Measurements from ENCODE around the gene JAG1.
A peak's percentile ranks its signal among the peaks of the same experiment; 100 is the strongest.

The JAG1 gene

GRCh38 chr20:10667560-10668167 is 6.1 kb downstream of the JAG1 start:
- peaks cover 0 to 72% (median 65%) of the 10 kb centered on the region in 4 donors for H3K4me1 ChIP-seq
- no peak for DNase-seq

DNA sequence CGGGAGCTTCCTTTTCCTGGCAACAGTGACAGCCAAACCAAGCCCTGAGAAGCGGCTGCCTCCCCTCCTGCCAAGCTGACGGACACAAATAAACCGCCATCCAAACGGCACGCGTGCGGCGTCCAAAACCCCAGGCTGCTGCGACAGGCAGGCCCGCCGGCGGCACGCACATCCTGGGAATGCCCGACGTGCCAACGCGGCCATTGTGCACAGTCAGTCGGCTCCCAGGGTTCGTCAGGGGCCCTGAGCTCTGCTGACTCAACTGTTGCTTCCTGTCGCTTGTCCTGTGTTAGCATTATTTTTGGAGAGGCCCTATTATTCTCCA is 6.8 kb downstream of the JAG1 start:
- H3K4me1 ChIP-seq: peaks cover 0 to 78% (median 70%) of the 10 kb centered on the region in 4 donors

More at GRCh38 chr20:10667560-10668167, 6.1 kb downstream of the JAG1 start:
- H3K27me3 ChIP-seq: no peaks in the 10 kb centered on the region
- peak overlapping the region; percentile 88 to 90 for H3K4me3 ChIP-seq
- peak in 1 of 2 experiments; percentile 8 for TF ChIP-seq CTCF (IDR thresholded peaks at IDR 0.05)
- intact Hi-C loops (cut with DNase I; ENCODE audit: low total_unique reads): loop anchor here (2.0 kb wide), 1 partner anchor 199 kb away; no protein-coding TSS in a partner anchor
- peak overlapping the region; percentile 99 for H3K27ac ChIP-seq
- no peaks in the 10 kb centered on the region for H3K9me3 ChIP-seq
- H3K36me3 ChIP-seq: peaks cover 19 to 42% (median 28%) of the 10 kb centered on the region in 3 donors

GRCh38 chr20:10666221-10667076 is 7.3 kb downstream of the JAG1 start:
- no peaks in the 10 kb centered on the region for H3K9me3 ChIP-seq
- peaks cover 0 to 84% (median 75%) of the 10 kb centered on the region in 4 donors for H3K4me1 ChIP-seq
- H3K27me3 ChIP-seq: no peaks in the 10 kb centered on the region
- TF ChIP-seq CTCF (IDR thresholded peaks at IDR 0.05): no peak
- peak overlapping the region; percentile 88 to 90 for H3K4me3 ChIP-seq
- DNase-seq: no peak
- peak overlapping the region; percentile 99 for H3K27ac ChIP-seq
- H3K36me3 ChIP-seq: peaks cover 25 to 44% (median 33%) of the 10 kb centered on the region in 3 donors
- intact Hi-C loops (cut with DNase I; ENCODE audit: low total_unique reads): loop anchor here (2.0 kb wide), 1 partner anchor 198 kb away; no protein-coding TSS in a partner anchor

More for the DNA sequence above, 6.8 kb downstream of the JAG1 start:
- DNase-seq: peak; percentile 67 to 92
- no peak for TF ChIP-seq CTCF (IDR thresholded peaks at IDR 0.05)
- H3K36me3 ChIP-seq: peaks cover 19 to 42% (median 27%) of the 10 kb centered on the region in 3 donors
- peak overlapping the region; percentile 99 for H3K27ac ChIP-seq
- H3K4me3 ChIP-seq: peak overlapping the region; percentile 88 to 90
- intact Hi-C loops (cut with DNase I; ENCODE audit: low total_unique reads): loop anchor here (2.0 kb wide), 1 partner anchor 198 kb away; no protein-coding TSS in a partner anchor
- no peaks in the 10 kb centered on the region for H3K27me3 ChIP-seq
- no peaks in the 10 kb centered on the region for H3K9me3 ChIP-seq

DNA sequence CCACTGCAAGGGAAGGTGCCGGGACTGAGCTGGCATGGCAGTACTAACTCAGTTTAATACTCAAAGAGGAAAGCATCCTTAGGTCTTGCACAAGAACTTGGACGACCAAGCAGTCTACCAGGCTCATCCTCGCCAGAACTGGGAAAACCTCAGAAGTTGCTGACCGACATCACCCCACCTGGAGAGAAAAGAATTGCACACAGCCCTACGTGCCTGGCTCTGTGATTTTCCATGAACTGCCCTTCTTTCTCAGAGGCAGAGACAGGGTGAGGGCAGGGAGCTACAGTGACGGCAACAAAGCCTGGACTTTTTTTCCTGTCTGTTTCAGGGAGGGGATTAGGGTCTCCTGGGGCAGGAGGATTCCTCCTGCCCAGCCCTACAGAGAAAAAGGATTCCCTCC is 8.0 kb downstream of the JAG1 start:
- H3K4me3 ChIP-seq: peak overlapping the region; percentile 88 to 90
- TF ChIP-seq CTCF (IDR thresholded peaks at IDR 0.05): no peak
- H3K27ac ChIP-seq: peak overlapping the region; percentile 99
- H3K27me3 ChIP-seq: no peaks in the 10 kb centered on the region
- intact Hi-C loops (cut with DNase I; ENCODE audit: low total_unique reads): loop anchor here (2.0 kb wide), 1 partner anchor 197 kb away; no protein-coding TSS in a partner anchor
- peaks cover 32 to 51% (median 38%) of the 10 kb centered on the region in 3 donors for H3K36me3 ChIP-seq
- peaks cover 0 to 91% (median 81%) of the 10 kb centered on the region in 4 donors for H3K4me1 ChIP-seq
- no peaks in the 10 kb centered on the region for H3K9me3 ChIP-seq
- peak; percentile 52 to 80 for DNase-seq

GRCh38 chr20:10665027-10665561 is 8.7 kb downstream of the JAG1 start:
- peaks cover 38 to 56% (median 43%) of the 10 kb centered on the region in 3 donors for H3K36me3 ChIP-seq
- peak overlapping the region; percentile 88 to 90 for H3K4me3 ChIP-seq
- H3K27me3 ChIP-seq: no peaks in the 10 kb centered on the region
- no peak for DNase-seq
- H3K27ac ChIP-seq: peak overlapping the region; percentile 99
- no peaks in the 10 kb centered on the region for H3K9me3 ChIP-seq
- intact Hi-C loops (cut with DNase I; ENCODE audit: low total_unique reads): no loop called here
- peaks cover 0 to 97% (median 88%) of the 10 kb centered on the region in 4 donors for H3K4me1 ChIP-seq
- TF ChIP-seq CTCF (IDR thresholded peaks at IDR 0.05): no peak
